ENCODE results near the gene DNAH5.

DNA sequence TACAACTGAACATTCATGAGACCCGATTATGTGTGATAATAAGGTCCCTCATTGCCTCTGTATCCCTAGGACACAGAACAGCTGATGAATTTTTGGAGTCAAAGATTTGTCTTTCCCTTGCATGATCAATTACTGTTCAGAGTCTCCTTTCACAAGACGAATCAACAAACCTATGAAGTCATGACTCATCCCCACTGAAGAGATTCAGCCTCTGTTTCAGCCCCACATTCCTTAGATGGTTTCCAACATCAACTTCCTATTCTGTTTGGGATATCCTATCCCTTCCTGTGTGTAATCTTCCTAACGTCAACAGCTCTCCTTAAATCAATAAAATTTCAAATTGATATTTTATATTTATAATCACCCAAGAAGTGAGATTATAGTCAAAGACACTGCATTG lies 199.0 kb downstream of the DNAH5 start:
- TF ChIP-seq, protein P1, sequence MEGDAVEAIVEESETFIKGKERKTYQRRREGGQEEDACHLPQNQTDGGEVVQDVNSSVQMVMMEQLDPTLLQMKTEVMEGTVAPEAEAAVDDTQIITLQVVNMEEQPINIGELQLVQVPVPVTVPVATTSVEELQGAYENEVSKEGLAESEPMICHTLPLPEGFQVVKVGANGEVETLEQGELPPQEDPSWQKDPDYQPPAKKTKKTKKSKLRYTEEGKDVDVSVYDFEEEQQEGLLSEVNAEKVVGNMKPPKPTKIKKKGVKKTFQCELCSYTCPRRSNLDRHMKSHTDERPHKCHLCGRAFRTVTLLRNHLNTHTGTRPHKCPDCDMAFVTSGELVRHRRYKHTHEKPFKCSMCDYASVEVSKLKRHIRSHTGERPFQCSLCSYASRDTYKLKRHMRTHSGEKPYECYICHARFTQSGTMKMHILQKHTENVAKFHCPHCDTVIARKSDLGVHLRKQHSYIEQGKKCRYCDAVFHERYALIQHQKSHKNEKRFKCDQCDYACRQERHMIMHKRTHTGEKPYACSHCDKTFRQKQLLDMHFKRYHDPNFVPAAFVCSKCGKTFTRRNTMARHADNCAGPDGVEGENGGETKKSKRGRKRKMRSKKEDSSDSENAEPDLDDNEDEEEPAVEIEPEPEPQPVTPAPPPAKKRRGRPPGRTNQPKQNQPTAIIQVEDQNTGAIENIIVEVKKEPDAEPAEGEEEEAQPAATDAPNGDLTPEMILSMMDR (conservative IDR thresholded peaks at IDR 0.05 in 1 of 2, IDR thresholded peaks at IDR 0.05 in 1 of 2; ENCODE audit: extremely low read depth in 1 of 2, insufficient read depth in 1 of 2, low read depth in 1 of 2, low read length in 2 of 2) = no peak
- no peak for TF ChIP-seq EZH2 (IDR thresholded peaks at IDR 0.05; ENCODE audit: borderline replicate concordance, low read length)

Measured in mammary epithelial cell (primary cell).